DOHH2 (cell line): ENCODE measurements around the gene CLTCL1.

ENCODE experiments used
- H3F3A ChIP-seq: fragments of 200-600 bp; sonication (generic), shearing (Covaris generic); 2 replicates; pipeline ENCODE4 v1.6.0; 2016; ENCODE audit warnings: antibody characterized with exemption, mild to moderate bottlenecking; ENCODE audit not compliant: control insufficient read depth, insufficient read depth
- H3K27ac ChIP-seq: fragments of 200-600 bp; sonication (generic); 2 replicates; pipeline ENCODE4 v1.5.1; 2014; ENCODE audit warnings: low read depth, mild to moderate bottlenecking, low read length, moderate library complexity
- H3K27me3 ChIP-seq: fragments of 200-600 bp; sonication (generic); 2 replicates; pipeline ENCODE4 v1.6.1; 2014; ENCODE audit warnings: mild to moderate bottlenecking, low read length, mixed read lengths; ENCODE audit not compliant: control insufficient read depth
- H3K36me3 ChIP-seq: fragments of 200-600 bp; sonication (generic); 2 replicates; pipeline ENCODE4 v1.6.1; 2014; ENCODE audit warnings: mild to moderate bottlenecking, low read length, moderate library complexity, mixed read lengths; ENCODE audit not compliant: control insufficient read depth
- H3K4me1 ChIP-seq: fragments of 200-600 bp; sonication (generic); 2 replicates; pipeline ENCODE4 v1.6.1; 2014; ENCODE audit warnings: mild to moderate bottlenecking, low read length, mixed read lengths; ENCODE audit not compliant: control insufficient read depth
- H3K4me2 ChIP-seq: fragments of 200-600 bp; sonication (generic); 2 replicates; pipeline ENCODE4 v1.6.0; 2014; ENCODE audit warnings: mild to moderate bottlenecking, low read length, moderate library complexity
- H3K4me3 ChIP-seq: fragments of 200-600 bp; sonication (generic); 2 replicates; pipeline ENCODE4 v1.5.1; 2014; ENCODE audit warnings: mild to moderate bottlenecking, low read length, mixed read lengths
- H3K79me2 ChIP-seq: fragments of 200-600 bp; sonication (generic); 2 replicates; pipeline ENCODE4 v1.6.1; 2014; ENCODE audit warnings: mild to moderate bottlenecking, low read length, mixed read lengths; ENCODE audit not compliant: control insufficient read depth
- H3K9me2 ChIP-seq: fragments of 200-600 bp; sonication (generic); replicated peaks from 2 replicates; pipeline ENCODE4 v1.6.1; 2014; ENCODE audit warnings: mild to moderate bottlenecking, low read length, mixed read lengths; ENCODE audit not compliant: control insufficient read depth
- H3K9me3 ChIP-seq: fragments of 200-600 bp; sonication (generic); 2 replicates; pipeline ENCODE4 v1.6.1; 2014; ENCODE audit warnings: antibody characterized with exemption, low read length, mixed read lengths; ENCODE audit not compliant: control insufficient read depth, insufficient read depth
- H4K20me1 ChIP-seq: fragments of 200-600 bp; sonication (generic); 2 replicates; pipeline ENCODE4 v1.6.0; 2014; ENCODE audit warnings: low read depth, mild to moderate bottlenecking, antibody characterized with exemption, low read length, moderate library complexity; ENCODE audit not compliant: control insufficient read depth, insufficient read depth
- CTCF ChIP-seq: fragments of 200-600 bp; sonication (generic); IDR thresholded peaks from one replicate; pipeline ENCODE4 v1.5.1; 2014; ENCODE audit warnings: antibody characterized with exemption, mild to moderate bottlenecking, low read depth, low read length; ENCODE audit not compliant: poor library complexity, severe bottlenecking
- EZH2phosphoT487 ChIP-seq: fragments of 200-600 bp; sonication (generic); IDR thresholded peaks from 2 replicates; pipeline ENCODE4 v1.6.1; 2017; ENCODE audit warnings: borderline replicate concordance, mild to moderate bottlenecking, antibody characterized with exemption, low read length, moderate library complexity, mixed read lengths

The CLTCL1 gene

GRCh38 chr22:19238900-19239299, 52.6 kb downstream of the CLTCL1 start:
- Histone ChIP-seq H3K4me1 (no peaks in the 10 kb centered on the region), H3F3A (no peaks in the 10 kb centered on the region), H3K9me2 (no peaks in the 10 kb centered on the region), H3K9me3 (no peaks in the 10 kb centered on the region), H3K4me3 (no peak overlapping the region), H3K36me3 (no peaks in the 10 kb centered on the region), H3K27ac (no peak overlapping the region), H4K20me1 (no peaks in the 10 kb centered on the region), H3K4me2 (no peak overlapping the region), H3K27me3 (peaks cover 29% of the 10 kb centered on the region), H3K79me2 (no peaks in the 10 kb centered on the region)
- TF ChIP-seq CTCF (no peak), EZH2phosphoT487 (no peak)

GRCh38 chr22:19235874-19236273, 55.6 kb downstream of the CLTCL1 start:
- no peak overlapping the region for H3K4me3 ChIP-seq
- no peaks in the 10 kb centered on the region for H3K36me3 ChIP-seq
- no peaks in the 10 kb centered on the region for H3K9me2 ChIP-seq
- peaks cover 48% of the 10 kb centered on the region for H3K27me3 ChIP-seq
- H3K9me3 ChIP-seq, result no peaks in the 10 kb centered on the region
- TF ChIP-seq CTCF (no peak), EZH2phosphoT487 (no peak)
- H3F3A ChIP-seq, result no peaks in the 10 kb centered on the region
- H3K27ac ChIP-seq, result no peak overlapping the region
- H3K79me2 ChIP-seq, result no peaks in the 10 kb centered on the region
- H4K20me1 ChIP-seq, result no peaks in the 10 kb centered on the region
- H3K4me2 ChIP-seq, result no peak overlapping the region
- H3K4me1 ChIP-seq, result no peaks in the 10 kb centered on the region

GRCh38 chr22:19234126-19234896, 57.2 kb downstream of the CLTCL1 start:
- Histone ChIP-seq H3K27ac (no peak overlapping the region), H3K4me3 (no peak overlapping the region), H3K9me3 (no peaks in the 10 kb centered on the region), H3K36me3 (no peaks in the 10 kb centered on the region), H3K9me2 (no peaks in the 10 kb centered on the region), H4K20me1 (no peaks in the 10 kb centered on the region), H3K79me2 (no peaks in the 10 kb centered on the region), H3K27me3 (peaks cover 48% of the 10 kb centered on the region), H3F3A (no peaks in the 10 kb centered on the region), H3K4me2 (no peak overlapping the region), H3K4me1 (no peaks in the 10 kb centered on the region)
- TF ChIP-seq CTCF (no peak), EZH2phosphoT487 (no peak)
